Peyer's patch (tissue), 4 donors: ENCODE data around the gene CDX2. TPM values are rescaled to one million over a fixed set of nuclear protein-coding genes. Genes with fewer than 3 reads are reported as not detected.

Source experiments
- DNase-seq, 3 donors: peaks; one replicate each; pipeline ENCODE4 v3.0.0-alpha.2; 2017 to 2019
- H3K27ac ChIP-seq, 4 donors: fragments of 200-600 bp; sonication (generic); one replicate each; pipeline ENCODE4 v1.5.1; 2016 to 2019
- H3K27me3 ChIP-seq, 2 donors: fragments of 200-600 bp; sonication (generic); one replicate each; pipeline ENCODE4 v1.5.1; 2019
- H3K36me3 ChIP-seq, 3 donors: fragments of 200-600 bp; sonication (generic); one replicate each; pipeline ENCODE4 v1.5.1; 2016 to 2019
- H3K4me1 ChIP-seq, 4 donors: fragments of 200-600 bp; sonication (generic); one replicate each; pipeline ENCODE4 v1.5.1; 2016 to 2019
- H3K4me3 ChIP-seq, 4 donors: fragments of 200-600 bp; sonication (generic); 1 replicate in 3 of 4; 2 replicates in 1 of 4; pipeline ENCODE4 v1.5.1; 2016 to 2019; ENCODE audit warnings: mild to moderate bottlenecking in 1 of 4
- H3K9me3 ChIP-seq, 4 donors: fragments of 200-600 bp; sonication (generic); one replicate each; pipeline ENCODE4 v1.5.1; 2016 to 2019; ENCODE audit warnings: mild to moderate bottlenecking in 1 of 4
- CTCF ChIP-seq, 6 experiments: fragments of 450-650 bp in 4 of 6; fragments of 200-600 bp in 2 of 6; sonication (generic) in 1 of 6; IDR thresholded peaks; one replicate each; pipeline ENCODE4 v1.5.1; 2017 to 2019; ENCODE audit warnings: antibody characterized with exemption in 6 of 6, mild to moderate bottlenecking in 3 of 6, moderate library complexity in 1 of 6
- POLR2A ChIP-seq, 2 donors: fragments of 450-650 bp; IDR thresholded peaks; one replicate each; pipeline ENCODE4 v1.5.1; 2017; ENCODE audit warnings: antibody characterized with exemption in 2 of 2, mild to moderate bottlenecking in 2 of 2, moderate library complexity in 2 of 2
- total RNA-seq, 4 donors: library from RNA; depleted of rRNA; stranded (reverse); fragments of >200 nt; gene quantifications; one replicate each; pipeline ENCODE4 v1.1.0, GENCODE V29; 2016

Gene CDX2
- total RNA-seq, 4 donors from 2014 or later: 33.0 to 182 (median 136) TPM

GRCh38 chr13:27959976-27960361 lies 9.1 kb downstream of the CDX2 start:
- peaks cover 7 to 11% of the 10 kb centered on the region in 2 donors for H3K27me3 ChIP-seq
- no peak for DNase-seq
- no peaks in the 10 kb centered on the region for H3K9me3 ChIP-seq
- H3K4me1 ChIP-seq: peaks cover 0 to 50% (median 12%) of the 10 kb centered on the region in 4 donors
- peak overlapping the region in 2 of 4 donors; percentile 53 to 77 for H3K4me3 ChIP-seq
- no peak for TF ChIP-seq POLR2A (IDR thresholded peaks at IDR 0.05)
- no peak for TF ChIP-seq CTCF (IDR thresholded peaks at IDR 0.05)
- H3K36me3 ChIP-seq: no peaks in the 10 kb centered on the region
- peak overlapping the region in 3 of 4 donors; percentile 84 to 98 (median 92) for H3K27ac ChIP-seq

DNA sequence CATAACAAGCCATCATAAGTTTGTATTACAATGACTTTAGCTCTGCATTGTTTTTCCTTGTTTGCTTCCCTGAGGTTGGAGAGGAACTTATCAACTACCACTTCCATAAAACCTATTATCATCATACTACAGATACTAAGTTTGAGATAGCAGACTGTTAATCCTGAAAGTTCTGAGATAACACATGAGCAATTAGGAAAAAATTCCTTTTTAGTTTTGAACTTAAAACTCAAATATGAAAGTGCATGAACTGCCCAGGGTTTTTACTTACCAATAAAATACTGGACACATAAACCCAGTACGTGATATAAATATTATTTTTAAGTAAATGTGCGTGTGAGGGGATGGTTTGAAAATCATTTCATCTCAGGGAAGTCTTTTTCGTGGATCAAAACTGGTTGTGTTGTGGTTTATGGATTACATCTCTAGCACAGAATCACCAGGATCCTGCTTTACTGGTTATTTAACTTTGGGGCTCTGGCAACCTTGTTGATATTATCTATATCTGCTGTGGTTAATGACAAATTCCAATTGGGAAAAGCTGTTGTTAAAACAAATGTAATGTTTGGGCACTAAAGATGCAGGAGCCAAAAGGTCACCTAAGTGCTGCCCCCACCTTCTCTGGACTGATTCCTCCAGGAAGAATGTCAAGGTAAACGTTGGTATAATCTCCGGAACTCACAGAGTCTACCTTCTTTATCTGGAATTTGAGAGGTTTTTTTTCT lies 12.4 kb downstream of the CDX2 start:
- Histone ChIP-seq H3K9me3 (no peaks in the 10 kb centered on the region), H3K4me1 (peaks cover 0 to 50% (median 19%) of the 10 kb centered on the region in 4 donors), H3K36me3 (no peaks in the 10 kb centered on the region), H3K27me3 (peaks cover 7 to 16% of the 10 kb centered on the region in 2 donors), H3K27ac (peak overlapping the region in 1 of 4 donors; percentile 55), H3K4me3 (no peak overlapping the region)
- no peak for DNase-seq
- TF ChIP-seq CTCF (IDR thresholded peaks at IDR 0.05): no peak
- TF ChIP-seq POLR2A (IDR thresholded peaks at IDR 0.05): no peak

DNA sequence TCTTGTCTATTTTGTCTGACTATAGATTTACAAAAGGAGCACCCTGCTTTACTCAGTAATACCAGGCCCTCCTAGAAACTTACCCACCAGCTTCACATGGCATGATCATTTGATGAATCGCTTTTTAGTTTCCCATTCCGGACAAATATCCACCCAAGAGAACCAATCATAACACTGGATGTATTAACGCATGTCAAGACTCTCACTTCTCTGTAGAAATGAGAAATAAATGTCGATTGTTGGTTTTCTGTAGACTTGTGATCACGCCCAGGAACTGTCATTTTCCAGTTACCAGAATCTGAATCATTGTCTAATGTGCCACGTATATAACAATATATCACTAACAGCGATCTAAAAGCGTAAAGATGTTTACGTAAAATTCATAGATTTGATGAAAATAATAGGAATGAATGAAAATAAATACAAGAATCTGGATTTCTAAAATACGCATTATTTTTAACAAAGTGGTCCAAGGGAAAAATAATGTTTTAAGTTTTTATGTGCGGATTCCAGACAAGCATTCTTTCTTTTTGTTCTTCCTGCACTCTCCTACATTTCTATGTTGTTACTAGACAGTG lies 14.0 kb downstream of the CDX2 start:
- Histone ChIP-seq H3K4me1 (peaks cover 0 to 33% (median 7%) of the 10 kb centered on the region in 4 donors), H3K4me3 (peak overlapping the region in 2 of 4 donors; percentile 52 to 59), H3K27ac (peak overlapping the region in 3 of 4 donors; percentile 79 to 87 (median 86)), H3K27me3 (peaks cover 7 to 16% of the 10 kb centered on the region in 2 donors), H3K36me3 (no peaks in the 10 kb centered on the region), H3K9me3 (no peaks in the 10 kb centered on the region)
- DNase-seq: no peak
- TF ChIP-seq POLR2A (IDR thresholded peaks at IDR 0.05): no peak

GRCh38 chr13:27954406-27954851 lies 14.7 kb downstream of the CDX2 start:
- Histone ChIP-seq H3K27me3 (peaks cover 4 to 13% of the 10 kb centered on the region in 2 donors), H3K4me3 (peak overlapping the region; percentile 32 to 59 (median 50)), H3K9me3 (no peaks in the 10 kb centered on the region), H3K36me3 (no peaks in the 10 kb centered on the region), H3K27ac (peak overlapping the region in 3 of 4 donors; percentile 79 to 87 (median 86)), H3K4me1 (peaks cover 0 to 27% (median 7%) of the 10 kb centered on the region in 4 donors)
- peak in 1 of 3 donors; percentile 81 for DNase-seq
- TF ChIP-seq CTCF (IDR thresholded peaks at IDR 0.05) (no peak), POLR2A (IDR thresholded peaks at IDR 0.05) (peak; percentile 13 to 19)

GRCh38 chr13:27953676-27954405 lies 15.3 kb downstream of the CDX2 start:
- TF ChIP-seq CTCF (IDR thresholded peaks at IDR 0.05) (peak; percentile 42 to 98 (median 90)), POLR2A (IDR thresholded peaks at IDR 0.05) (peak in 1 of 2 donors; percentile 5)
- H3K9me3 ChIP-seq: no peaks in the 10 kb centered on the region
- H3K36me3 ChIP-seq: no peaks in the 10 kb centered on the region
- peaks cover 0 to 21% (median 7%) of the 10 kb centered on the region in 4 donors for H3K4me1 ChIP-seq
- H3K27me3 ChIP-seq: peaks cover 0 to 10% of the 10 kb centered on the region in 2 donors
- peak overlapping the region in 3 of 4 donors; percentile 79 to 87 (median 86) for H3K27ac ChIP-seq
- DNase-seq: peak; percentile 37 to 94 (median 88)
- H3K4me3 ChIP-seq: peak overlapping the region; percentile 32 to 59 (median 50)
